ENCODE measurements around the gene EFHD2. TPM values are rescaled to one million over a fixed set of nuclear protein-coding genes. Genes with fewer than 3 reads are reported as not detected.

The EFHD2 gene
- 10 to 100 TPM; 30.3 to 57.4 (median 55.2) TPM for total RNA-seq

GRCh38 chr1:15409388-15410222 lies at the start of gene EFHD2:
Gene EFHD2, plus strand, starts transcription at chr1:15409888. Its CDS starts 84 bp downstream, at chr1:15409972.
- Histone ChIP-seq H3K9me3 (no peaks in the 10 kb centered on the region), H3K4me1 (peaks cover 49 to 73% (median 63%) of the 10 kb centered on the region in 4 donors), H3K27ac (replicated peaks in 1 of 4) (peak within 1 kb of the TSS; percentile 80 to 87 (median 84)), H3K4me3 (peak within 1 kb of the TSS; percentile 78 to 99 (median 96)), H3K36me3 (peaks cover 0 to under 1% (median 0%) of the 10 kb centered on the region in 4 donors), H3K27me3 (no peaks in the 10 kb centered on the region)
- WGBS: 0% methylated on average over 21 of the region's 99 CpGs
- no peak for TF ChIP-seq EP300 (IDR thresholded peaks at IDR 0.05)
- no peak for TF ChIP-seq CTCF (IDR thresholded peaks at IDR 0.05)
- peak; percentile 76 to 86 for TF ChIP-seq POLR2AphosphoS5 (IDR thresholded peaks at IDR 0.05)
- peak; percentile 28 for TF ChIP-seq POLR2A (IDR thresholded peaks at IDR 0.05; ENCODE audit: low read depth)
- intact Hi-C loops (cut with DNase I): loop anchor here (5.0 kb wide), 1 partner anchor 72 kb away; no protein-coding TSS in a partner anchor
- no peak for DNase-seq (ENCODE audit: extremely low spot score)

GRCh38 chr1:15360700-15361099 lies 49.0 kb upstream of the EFHD2 start:
- TF ChIP-seq EP300 (IDR thresholded peaks at IDR 0.05): no peak
- TF ChIP-seq POLR2A (IDR thresholded peaks at IDR 0.05; ENCODE audit: low read depth): no peak
- TF ChIP-seq POLR2AphosphoS5 (IDR thresholded peaks at IDR 0.05): no peak
- TF ChIP-seq CTCF (IDR thresholded peaks at IDR 0.05): no peak
- Histone ChIP-seq H3K27me3 (no peaks in the 10 kb centered on the region), H3K27ac (replicated peaks in 1 of 4) (no peak overlapping the region), H3K9me3 (no peaks in the 10 kb centered on the region), H3K4me3 (no peak overlapping the region), H3K36me3 (no peaks in the 10 kb centered on the region), H3K4me1 (no peaks in the 10 kb centered on the region)
- intact Hi-C loops (cut with DNase I): no loop called here
- 91% methylated on average over 13 of the region's 14 CpGs for WGBS
- no peak for DNase-seq (ENCODE audit: extremely low spot score)

- Histone ChIP-seq H3K4me1 (no peaks in the 10 kb centered on the region), H3K27ac (replicated peaks in 1 of 4) (no peak overlapping the region), H3K27me3 (no peaks in the 10 kb centered on the region), H3K36me3 (no peaks in the 10 kb centered on the region), H3K9me3 (no peaks in the 10 kb centered on the region), H3K4me3 (no peak overlapping the region)
- intact Hi-C loops (cut with DNase I): no loop called here
- DNase-seq (ENCODE audit: extremely low spot score): no peak
- no peak for TF ChIP-seq POLR2A (IDR thresholded peaks at IDR 0.05; ENCODE audit: low read depth)
- no peak for TF ChIP-seq POLR2AphosphoS5 (IDR thresholded peaks at IDR 0.05)
- no peak for TF ChIP-seq CTCF (IDR thresholded peaks at IDR 0.05)
- no peak for TF ChIP-seq EP300 (IDR thresholded peaks at IDR 0.05)
- 95% methylated on average over 13 of the region's 13 CpGs for WGBS
Measured at GRCh38 chr1:15362096-15362736, 47.5 kb upstream of the EFHD2 start.

- no peaks in the 10 kb centered on the region for H3K36me3 ChIP-seq
- intact Hi-C loops (cut with DNase I): no loop called here
- no peak overlapping the region for H3K27ac ChIP-seq (replicated peaks in 1 of 4)
- H3K4me3 ChIP-seq: no peak overlapping the region
- 91% methylated on average over 4 of the region's 4 CpGs for WGBS
- no peak for DNase-seq (ENCODE audit: extremely low spot score)
- no peaks in the 10 kb centered on the region for H3K27me3 ChIP-seq
- H3K4me1 ChIP-seq: no peaks in the 10 kb centered on the region
- H3K9me3 ChIP-seq: no peaks in the 10 kb centered on the region
- TF ChIP-seq CTCF (IDR thresholded peaks at IDR 0.05): no peak
- no peak for TF ChIP-seq EP300 (IDR thresholded peaks at IDR 0.05)
- TF ChIP-seq POLR2A (IDR thresholded peaks at IDR 0.05; ENCODE audit: low read depth): no peak
- no peak for TF ChIP-seq POLR2AphosphoS5 (IDR thresholded peaks at IDR 0.05)
Measured at GRCh38 chr1:15362737-15363128, 47.0 kb upstream of the EFHD2 start.

All from esophagus muscularis mucosa (tissue), 4 donors.